Urinary bladder (tissue), 4 donors: ENCODE measurements around the gene CAVIN1. TPM values are rescaled to one million over a fixed set of nuclear protein-coding genes. Genes with fewer than 3 reads are reported as not detected.
"Not testable (repeated sequence)": the region's sequence is repeated elsewhere in the genome, so short reads cannot be mapped to it uniquely, and the experiment has no call there.

Source experiments
- DNase-seq: peaks from one replicate; pipeline ENCODE4 v3.0.0-alpha.2; 2015; ENCODE audit errors: extremely low spot score
- H3K27ac ChIP-seq: one replicate; pipeline ENCODE4 v1.5.1; 2013; ENCODE audit warnings: low read depth, mild to moderate bottlenecking, moderate library complexity
- H3K36me3 ChIP-seq: one replicate; pipeline ENCODE4 v1.6.1; 2013; ENCODE audit warnings: mild to moderate bottlenecking, moderate library complexity; ENCODE audit not compliant: insufficient read depth
- H3K4me1 ChIP-seq: one replicate; pipeline ENCODE4 v1.6.1; 2013; ENCODE audit warnings: mild to moderate bottlenecking, moderate library complexity; ENCODE audit not compliant: insufficient read depth
- H3K4me3 ChIP-seq: one replicate; pipeline ENCODE4 v1.5.1; 2013; ENCODE audit warnings: low read depth, low read length
- WGBS: extraction: QIAGEN DNeasy Blood & Tissue Kit; methylation state at CpG from one replicate; pipeline ENCODE4 v1.1.7; 2013; 5-methylcytosine and 5-hydroxymethylcytosine counted together
- polyA plus RNA-seq: library from polyadenylated mRNA; stranded (reverse); fragments of 200-250 nt; gene quantifications from one replicate; pipeline ENCODE4 v1.2.3, GENCODE V29; 2013
- total RNA-seq: library from RNA; depleted of rRNA; stranded (reverse); fragments of >200 nt; gene quantifications from one replicate; pipeline ENCODE4 v1.2.3, GENCODE V29; 2014
- donor health status: healthy with polysubstance abuse.
- donor health status: healthy.

Gene CAVIN1
- total and polyA plus RNA-seq, 2 donors = 296 to 478 TPM

DNA sequence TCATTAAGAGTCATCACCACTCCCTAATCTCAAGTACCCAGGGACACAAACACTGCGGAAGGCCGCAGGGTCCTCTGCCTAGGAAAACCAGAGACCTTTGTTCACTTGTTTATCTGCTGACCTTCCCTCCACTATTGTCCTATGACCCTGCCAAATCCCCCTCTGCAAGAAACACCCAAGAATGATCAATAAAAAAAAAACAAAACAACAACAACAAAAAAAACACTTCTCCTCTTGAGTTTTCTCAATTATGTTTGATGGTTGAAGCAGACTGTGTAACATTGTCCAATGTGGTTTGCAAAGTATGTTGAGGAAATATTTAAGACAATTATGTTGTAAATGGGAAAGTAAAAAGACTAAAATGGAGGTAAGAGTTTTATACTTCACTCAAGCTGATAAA, 26.8 kb upstream of the CAVIN1 start:
- not testable (repeated sequence) for H3K36me3 ChIP-seq, H3K4me1 ChIP-seq, DNase-seq, H3K4me3 ChIP-seq, H3K27ac ChIP-seq
- no CpG with 5 or more reads among the region's 2 CpGs for WGBS

DNA sequence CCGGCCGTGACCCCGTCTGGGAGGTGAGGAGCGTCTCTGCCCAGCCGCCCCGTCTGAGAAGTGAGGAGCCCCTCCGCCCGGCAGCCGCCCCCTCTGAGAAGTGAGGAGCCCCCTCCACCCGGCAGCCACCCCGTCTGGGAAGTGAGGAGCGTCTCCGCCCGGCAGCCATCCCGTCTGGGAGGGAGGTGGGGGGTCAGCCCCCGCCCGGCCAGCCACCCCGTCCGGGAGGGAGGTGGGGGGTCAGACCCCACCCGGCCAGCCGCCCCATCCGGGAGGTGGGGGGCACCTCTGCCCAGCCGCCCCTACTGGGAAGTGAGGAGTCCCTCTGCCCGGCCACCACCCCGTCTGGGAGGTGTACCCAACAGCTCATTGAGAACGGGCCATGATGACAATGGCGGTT, 26.1 kb upstream of the CAVIN1 start:
- not testable (repeated sequence) for H3K27ac ChIP-seq, H3K4me1 ChIP-seq, DNase-seq, H3K4me3 ChIP-seq, H3K36me3 ChIP-seq
- 92% methylated on average over 22 of the region's 27 CpGs for WGBS

DNA sequence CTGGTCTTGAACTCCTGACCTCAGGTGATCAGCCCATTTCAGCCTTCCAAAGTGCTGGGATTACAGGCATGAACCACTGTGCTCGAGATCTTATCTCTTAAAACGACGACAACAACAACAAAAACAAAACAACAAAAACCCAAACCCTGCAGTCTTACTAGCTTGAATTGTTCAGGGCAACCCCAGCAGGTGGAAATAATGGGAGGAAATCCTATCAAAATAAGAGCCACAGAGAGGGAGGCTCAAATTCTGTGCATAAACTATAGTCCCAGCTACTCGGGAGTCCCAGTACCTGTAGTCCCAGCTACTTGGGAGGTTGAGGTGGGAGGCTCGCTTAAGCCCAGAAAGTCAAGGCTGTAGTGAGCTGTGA, 19.1 kb upstream of the CAVIN1 start:
- Histone ChIP-seq H3K4me3 (no peak overlapping the region), H3K4me1 (no peaks in the 10 kb centered on the region), H3K36me3 (no peaks in the 10 kb centered on the region), H3K27ac (no peak overlapping the region)
- WGBS = 31% methylated on average over 5 of the region's 5 CpGs
- DNase-seq = no peak

DNA sequence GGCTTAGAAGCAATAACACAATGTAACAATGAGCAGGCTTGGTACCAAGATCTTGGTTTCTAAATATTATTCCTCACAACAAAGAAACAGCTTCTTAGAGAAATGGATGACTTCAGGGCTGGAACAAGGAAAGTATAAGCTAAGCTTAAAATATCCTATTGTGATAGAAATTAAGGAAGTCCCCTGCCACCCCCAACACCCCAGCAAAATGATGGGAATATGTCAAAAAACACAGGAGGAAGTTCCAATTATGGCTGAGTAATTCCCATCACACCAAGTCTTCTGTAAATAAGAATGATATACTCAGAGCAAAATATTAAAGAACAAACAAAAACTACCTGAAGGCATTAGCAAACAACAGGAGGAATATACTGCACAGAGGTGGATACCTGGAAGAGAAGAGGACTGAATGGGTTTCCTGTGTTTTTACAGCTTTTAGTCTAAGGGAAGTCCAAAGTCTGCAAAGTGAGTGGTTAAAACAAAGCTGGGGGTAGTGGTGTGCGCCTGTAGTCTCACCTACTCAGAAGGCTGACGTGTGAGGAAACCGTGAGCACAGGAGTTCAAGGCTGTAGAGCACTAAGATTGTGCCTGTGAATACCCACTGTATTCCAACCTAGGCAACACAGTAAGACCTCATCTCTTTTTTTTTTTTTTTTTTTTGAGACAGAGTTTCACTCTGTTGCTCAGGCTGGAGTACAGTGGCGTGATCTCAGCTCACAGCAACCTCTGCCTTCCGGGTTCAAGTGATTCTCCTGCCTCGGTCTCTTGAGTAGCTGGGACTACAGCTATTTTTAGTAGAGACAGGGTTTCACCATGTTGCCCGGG, 18.5 kb upstream of the CAVIN1 start:
- no peak for DNase-seq
- Histone ChIP-seq H3K4me1 (no peaks in the 10 kb centered on the region), H3K4me3 (no peak overlapping the region), H3K36me3 (no peaks in the 10 kb centered on the region), H3K27ac (no peak overlapping the region)
- 68% methylated on average over 7 of the region's 7 CpGs for WGBS

DNA sequence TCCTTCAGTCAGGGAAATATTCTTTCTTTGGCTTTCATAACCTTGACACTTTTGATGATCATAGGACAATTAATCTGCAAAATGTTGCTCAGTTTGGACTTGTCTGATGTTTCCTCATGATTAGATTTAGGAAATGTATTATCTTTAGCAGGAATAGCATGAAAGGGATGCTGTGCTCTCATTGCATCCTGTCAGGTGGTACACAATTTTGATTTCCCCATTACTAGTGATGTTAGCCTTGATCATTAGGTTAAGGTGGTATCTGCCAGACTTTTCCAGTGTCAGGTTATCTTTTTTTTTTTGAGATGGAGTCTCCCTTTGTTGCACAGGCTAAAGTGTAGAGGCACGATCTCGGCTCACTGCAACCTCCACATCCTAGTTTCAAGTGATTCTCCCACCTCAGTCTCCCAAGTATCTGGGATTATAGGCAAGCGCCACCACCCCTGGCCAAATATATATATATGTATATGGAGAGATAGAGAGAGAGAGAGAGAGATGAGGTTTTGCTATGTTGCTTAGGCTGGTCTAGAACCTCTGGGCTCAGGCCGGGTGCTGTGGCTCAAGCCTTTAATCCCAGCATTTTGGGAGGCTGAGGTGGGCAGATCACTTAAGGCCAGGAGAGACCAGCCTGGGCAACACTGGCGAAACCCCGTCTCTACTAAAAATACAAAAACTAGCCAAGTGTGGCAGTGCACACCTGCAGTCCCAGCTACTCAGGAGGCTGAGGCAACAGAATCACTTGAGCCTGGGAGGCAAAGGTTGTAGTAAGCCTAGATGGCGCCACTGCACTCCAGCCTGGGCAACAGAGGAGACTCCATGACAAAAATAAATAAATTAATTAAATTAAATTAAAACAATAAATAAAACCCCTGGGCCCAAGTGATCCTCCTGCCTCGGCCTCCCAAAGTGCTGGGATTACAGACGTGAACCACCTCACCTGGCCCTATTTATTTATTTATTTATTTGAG, 15.8 kb upstream of the CAVIN1 start:
- no peaks in the 10 kb centered on the region for H3K4me1 ChIP-seq

DNA sequence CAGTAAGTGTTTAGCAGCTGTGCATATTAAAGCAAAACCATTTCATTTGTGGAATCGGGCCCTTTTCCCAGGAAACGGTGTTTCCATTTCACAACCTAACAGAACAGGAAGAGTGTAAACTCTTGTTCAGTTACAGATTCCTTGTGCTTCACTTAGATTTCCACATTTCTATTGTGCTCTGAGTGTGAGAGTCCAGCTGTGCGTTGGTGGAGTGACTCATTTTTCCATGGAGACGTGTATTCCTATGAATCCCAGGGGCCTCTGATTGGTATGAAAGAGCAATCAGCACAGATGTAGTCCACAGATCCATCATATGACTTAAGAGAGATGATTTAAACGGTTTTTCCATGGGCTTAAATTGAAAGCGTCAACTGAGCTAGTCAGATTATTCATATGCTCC, 13.3 kb upstream of the CAVIN1 start:
- H3K36me3 ChIP-seq = no peaks in the 10 kb centered on the region
- H3K4me3 ChIP-seq = no peak overlapping the region
- peak overlapping the region; percentile 32 for H3K27ac ChIP-seq
- WGBS = 42% methylated on average over 6 of the region's 6 CpGs
- no peak for DNase-seq
- H3K4me1 ChIP-seq = no peaks in the 10 kb centered on the region

More for the DNA sequence above, 15.8 kb upstream of the CAVIN1 start:
- WGBS = 92% methylated on average over 9 of the region's 9 CpGs
- DNase-seq = no peak
- Histone ChIP-seq H3K36me3 (no peaks in the 10 kb centered on the region), H3K4me3 (no peak overlapping the region), H3K27ac (no peak overlapping the region)

DNA sequence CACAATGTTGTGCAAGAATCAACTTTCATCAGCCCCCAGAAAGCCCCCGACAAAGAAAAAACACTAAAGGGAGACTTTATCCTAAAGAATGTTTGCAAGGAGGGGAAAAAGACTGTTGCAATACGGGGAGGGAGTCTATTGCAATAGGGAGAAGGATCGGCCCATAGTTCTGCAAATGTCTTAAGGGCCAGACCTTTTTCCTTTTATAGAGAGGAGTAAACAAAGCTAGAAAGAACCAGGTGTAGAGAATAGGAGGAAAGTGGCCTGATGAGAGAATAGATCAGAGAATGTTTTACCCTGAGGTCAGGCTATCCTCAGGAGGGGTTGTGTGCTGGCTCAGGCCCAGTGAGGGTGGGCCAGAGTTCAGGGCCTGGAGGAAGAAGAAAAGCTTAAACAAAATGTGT, 8.7 kb upstream of the CAVIN1 start:
- no peak for DNase-seq
- H3K4me3 ChIP-seq = no peak overlapping the region
- WGBS = 43% methylated on average over 3 of the region's 3 CpGs
- no peaks in the 10 kb centered on the region for H3K36me3 ChIP-seq
- H3K4me1 ChIP-seq = no peaks in the 10 kb centered on the region
- peak overlapping the region; percentile 2 for H3K27ac ChIP-seq

DNA sequence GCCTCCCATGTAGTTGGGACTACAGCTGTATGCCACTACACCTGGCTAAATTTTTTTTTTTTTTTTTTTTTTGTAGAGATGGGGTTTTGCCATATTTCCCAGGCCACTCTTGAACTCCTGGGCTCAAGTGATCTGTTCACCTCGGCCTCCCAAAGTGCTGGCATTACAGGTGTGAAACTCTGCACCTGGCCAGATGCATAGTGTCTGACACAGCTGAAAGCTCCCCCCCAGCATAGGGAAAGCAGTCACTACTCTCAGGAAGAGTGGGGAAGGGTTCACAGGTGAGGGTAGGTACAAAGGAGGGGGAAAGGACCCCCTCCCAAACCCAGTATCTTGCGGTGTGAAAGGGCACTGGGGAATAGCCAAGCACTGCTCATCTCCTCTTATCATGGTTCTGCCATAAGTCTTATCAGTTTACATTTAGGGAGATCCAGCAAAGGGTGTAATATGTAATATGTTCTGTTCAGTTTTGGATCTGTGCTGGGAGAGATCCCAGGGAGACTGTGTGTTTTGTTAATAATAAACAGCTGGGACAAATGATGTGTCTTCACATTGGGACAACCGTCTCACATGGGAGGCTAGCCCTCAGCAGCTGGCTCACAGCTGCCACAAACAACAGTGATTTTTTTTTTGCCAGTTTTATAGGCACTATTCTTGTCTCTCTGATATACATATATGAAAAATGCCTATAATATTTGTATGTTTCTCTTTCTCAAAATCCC, 6.8 kb upstream of the CAVIN1 start:
- no peaks in the 10 kb centered on the region for H3K4me1 ChIP-seq
- WGBS = 39% methylated on average over 3 of the region's 3 CpGs
- H3K4me3 ChIP-seq = no peak overlapping the region
- no peak overlapping the region for H3K27ac ChIP-seq
- H3K36me3 ChIP-seq = no peaks in the 10 kb centered on the region
- no peak for DNase-seq

DNA sequence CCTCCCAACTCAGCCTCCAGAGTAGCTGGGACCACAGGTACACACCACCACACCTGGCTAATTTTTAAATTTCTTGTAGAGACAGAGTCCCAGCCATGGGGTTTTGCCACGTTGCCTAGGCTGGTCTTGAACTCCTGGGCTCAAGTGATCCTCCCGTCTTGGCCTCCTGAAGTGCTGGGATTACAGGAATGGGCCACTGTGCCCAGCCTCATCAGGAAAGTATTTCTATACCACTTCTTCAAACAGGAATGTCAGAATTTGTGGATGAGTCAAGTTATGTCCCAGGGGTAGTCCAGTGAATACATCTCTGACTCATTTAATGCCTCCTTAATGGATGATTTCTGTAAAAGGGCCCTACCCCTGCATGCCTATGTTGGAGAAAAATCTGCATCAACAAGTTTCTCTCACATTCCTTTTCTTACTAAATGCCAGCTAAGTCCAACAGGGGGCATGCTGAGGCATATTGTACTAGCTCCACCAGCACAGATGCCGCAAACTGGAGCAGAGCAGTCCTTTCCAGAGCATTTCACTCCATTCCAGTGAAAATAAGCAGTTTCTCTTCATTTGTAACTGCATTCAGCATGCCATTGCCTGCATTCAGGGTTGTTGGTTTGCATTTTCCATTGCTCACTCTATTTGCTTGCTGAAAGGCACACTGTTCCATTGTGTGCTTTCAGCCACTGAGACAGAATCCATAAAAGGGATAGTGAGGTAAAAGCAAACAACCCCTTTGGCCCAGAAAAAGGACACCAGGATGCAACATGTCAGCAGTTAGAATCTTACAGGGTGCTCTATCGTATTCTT, 5.3 kb upstream of the CAVIN1 start:
- H3K4me1 ChIP-seq = no peaks in the 10 kb centered on the region
- no peaks in the 10 kb centered on the region for H3K36me3 ChIP-seq
- DNase-seq = peak; percentile 77
- no peak overlapping the region for H3K27ac ChIP-seq
- 45% methylated on average over 4 of the region's 4 CpGs for WGBS
- no peak overlapping the region for H3K4me3 ChIP-seq

DNA sequence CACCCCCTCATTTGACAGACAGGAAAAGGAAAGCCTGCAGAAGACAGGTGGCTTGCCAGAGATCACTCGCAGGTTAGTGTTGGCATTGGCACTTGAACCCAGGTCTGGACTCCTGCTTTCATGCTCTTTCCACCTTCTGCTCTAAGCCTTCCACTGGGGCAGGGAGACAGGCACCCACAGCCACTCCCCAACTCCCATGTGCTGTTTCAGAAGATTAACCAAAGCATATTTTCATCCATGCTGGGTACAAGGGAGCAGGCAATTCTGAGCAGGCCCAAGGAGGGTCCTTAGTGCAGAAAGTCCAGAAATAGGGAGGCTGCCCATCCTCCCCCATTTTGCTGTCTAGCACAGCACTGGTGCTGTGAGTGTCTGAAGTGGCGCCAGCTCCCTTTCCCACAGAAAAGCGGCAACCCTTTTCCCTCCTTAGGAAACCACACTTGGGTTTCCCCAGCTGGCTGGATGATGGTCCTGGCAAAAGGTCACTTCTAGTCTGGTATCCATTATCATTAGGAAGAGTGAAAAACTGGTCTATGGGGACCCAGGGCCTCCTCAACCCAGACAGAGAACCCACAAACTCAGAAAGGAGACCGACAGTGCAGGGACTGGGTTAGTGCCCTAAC, 2.0 kb upstream of the CAVIN1 start:
- Histone ChIP-seq H3K4me3 (no peak overlapping the region), H3K27ac (no peak overlapping the region), H3K36me3 (no peaks in the 10 kb centered on the region), H3K4me1 (no peaks in the 10 kb centered on the region)
- no peak for DNase-seq
- WGBS = 85% methylated on average over 4 of the region's 4 CpGs

DNA sequence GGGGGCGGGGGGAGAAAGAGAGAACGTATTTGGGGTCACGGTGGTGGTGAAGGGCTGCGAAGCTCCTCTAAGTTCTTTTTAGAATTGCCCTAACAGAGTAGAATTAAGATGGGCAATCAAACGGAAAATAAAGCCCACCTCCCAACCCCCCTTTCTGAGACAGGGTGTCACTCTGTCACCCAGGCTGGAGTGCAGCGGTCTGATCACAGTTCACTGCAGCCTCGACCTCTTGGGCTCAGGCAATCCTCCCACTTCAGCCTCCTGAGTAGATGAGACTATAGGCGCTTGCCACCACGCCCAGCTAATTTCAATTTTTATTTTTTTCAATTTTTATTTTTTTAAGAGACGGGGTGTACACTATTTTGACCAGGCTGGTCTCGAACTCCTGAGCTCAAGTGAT, 710 bp upstream of the CAVIN1 start:
- Histone ChIP-seq H3K27ac (no peak overlapping the region), H3K36me3 (no peaks in the 10 kb centered on the region), H3K4me3 (no peak overlapping the region), H3K4me1 (peaks cover 1% of the 10 kb centered on the region)
- no peak for DNase-seq
- WGBS = 49% methylated on average over 11 of the region's 11 CpGs

DNA sequence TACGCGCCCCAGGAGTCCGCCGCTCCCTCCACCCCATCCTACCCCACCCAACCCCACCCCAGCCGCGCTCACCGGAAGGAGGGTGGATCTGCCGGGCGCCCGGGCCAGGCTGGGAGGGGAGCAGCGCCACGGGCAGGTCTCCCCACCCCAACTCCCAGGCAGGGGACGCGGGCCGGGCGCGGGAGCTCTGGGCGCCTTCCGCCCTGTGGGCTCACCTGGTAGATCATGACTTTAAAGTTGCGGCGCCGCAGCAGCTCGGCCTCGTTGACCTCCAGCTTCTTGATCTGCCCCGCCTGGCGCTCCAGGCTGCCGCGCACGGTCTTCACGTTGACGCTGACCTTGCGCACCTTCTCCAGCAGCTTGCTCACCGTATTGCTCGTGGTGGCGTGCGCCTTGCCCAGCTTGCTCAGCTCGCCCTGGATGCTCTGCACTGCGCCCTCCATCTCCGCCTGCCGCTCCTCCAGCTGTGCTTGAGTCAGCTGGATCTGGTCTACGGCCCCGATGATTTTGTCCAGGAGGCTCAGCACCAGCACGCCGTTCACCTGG, 571 bp downstream of the CAVIN1 start:
- under 1% methylated on average over 44 of the region's 44 CpGs for WGBS
- Histone ChIP-seq H3K27ac (peak overlapping the region; percentile 89), H3K36me3 (no peaks in the 10 kb centered on the region), H3K4me3 (peak overlapping the region; percentile 65), H3K4me1 (peaks cover 1% of the 10 kb centered on the region)
- DNase-seq = no peak
